Skeletal muscle cell (primary cell): Measurements from ENCODE around the gene BCL2L11.

Experiments
- DNase-seq: peaks from one replicate; pipeline ENCODE4 v3.0.0-alpha.2; 2010; ENCODE audit warnings: low read depth
- H3K4me3 ChIP-seq: 2 replicates; pipeline ENCODE4 v1.5.1; 2011; ENCODE audit warnings: low read depth, mild to moderate bottlenecking, control low read depth, low read length, moderate library complexity

The BCL2L11 gene

GRCh38 chr2:111116843-111117597 lies 3.7 kb upstream of the BCL2L11 start:
- peak overlapping the region; percentile 56 for H3K4me3 ChIP-seq
- no peak for DNase-seq

- no peak for DNase-seq
- peak overlapping the region; percentile 56 for H3K4me3 ChIP-seq
Measured at GRCh38 chr2:111117598-111118480, 2.9 kb upstream of the BCL2L11 start.

GRCh38 chr2:111118481-111118980 lies 2.2 kb upstream of the BCL2L11 start:
- no peak for DNase-seq
- H3K4me3 ChIP-seq, result peak overlapping the region; percentile 56

- DNase-seq, result no peak
- H3K4me3 ChIP-seq, result peak overlapping the region; percentile 5
Measured at GRCh38 chr2:111118981-111119821, 1.5 kb upstream of the BCL2L11 start.

GRCh38 chr2:111119822-111120252 lies 877 bp upstream of the BCL2L11 start:
- no peak for DNase-seq
- H3K4me3 ChIP-seq, result peak overlapping the region; percentile 82

GRCh38 chr2:111121028-111121827 lies 514 bp downstream of the BCL2L11 start:
- H3K4me3 ChIP-seq, result peak overlapping the region; percentile 82
- DNase-seq, result no peak

GRCh38 chr2:111121828-111122630 lies 1.3 kb downstream of the BCL2L11 start:
- peak overlapping the region; percentile 82 for H3K4me3 ChIP-seq
- DNase-seq, result peak; percentile 52

- peak overlapping the region; percentile 82 for H3K4me3 ChIP-seq
- DNase-seq, result peak; percentile 56
Measured at GRCh38 chr2:111122631-111123421, 2.1 kb downstream of the BCL2L11 start.

GRCh38 chr2:111123751-111124150 lies 3.0 kb downstream of the BCL2L11 start:
- no peak for DNase-seq
- H3K4me3 ChIP-seq, result peak overlapping the region; percentile 82

GRCh38 chr2:111126581-111126980 lies 5.9 kb downstream of the BCL2L11 start:
- no peak for DNase-seq
- H3K4me3 ChIP-seq, result no peak overlapping the region

- DNase-seq, result no peak
- no peak overlapping the region for H3K4me3 ChIP-seq
Measured at GRCh38 chr2:111127351-111127750, 6.6 kb downstream of the BCL2L11 start.

- no peak for DNase-seq
- no peak overlapping the region for H3K4me3 ChIP-seq
Measured at GRCh38 chr2:111128096-111128495, 7.4 kb downstream of the BCL2L11 start.

- no peak for DNase-seq
- H3K4me3 ChIP-seq, result no peak overlapping the region
Measured at GRCh38 chr2:111133603-111134002, 12.9 kb downstream of the BCL2L11 start.

GRCh38 chr2:111134055-111134454 lies 13.3 kb downstream of the BCL2L11 start:
- DNase-seq, result no peak
- H3K4me3 ChIP-seq, result no peak overlapping the region

- DNase-seq, result no peak
- no peak overlapping the region for H3K4me3 ChIP-seq
Measured at GRCh38 chr2:111135237-111135909, 14.7 kb downstream of the BCL2L11 start.

GRCh38 chr2:111135910-111136297 lies 15.2 kb downstream of the BCL2L11 start:
- no peak overlapping the region for H3K4me3 ChIP-seq
- DNase-seq, result no peak

GRCh38 chr2:111138839-111139238 lies 18.1 kb downstream of the BCL2L11 start:
- H3K4me3 ChIP-seq, result no peak overlapping the region
- no peak for DNase-seq
